ENCODE results near the gene MBD2. TPM values are rescaled to one million over a fixed set of nuclear protein-coding genes. Genes with fewer than 3 reads are reported as not detected.

The MBD2 gene
- total and polyA plus RNA-seq, 5 donors = 27.3 to 68.2 (median 55.8) TPM

DNA sequence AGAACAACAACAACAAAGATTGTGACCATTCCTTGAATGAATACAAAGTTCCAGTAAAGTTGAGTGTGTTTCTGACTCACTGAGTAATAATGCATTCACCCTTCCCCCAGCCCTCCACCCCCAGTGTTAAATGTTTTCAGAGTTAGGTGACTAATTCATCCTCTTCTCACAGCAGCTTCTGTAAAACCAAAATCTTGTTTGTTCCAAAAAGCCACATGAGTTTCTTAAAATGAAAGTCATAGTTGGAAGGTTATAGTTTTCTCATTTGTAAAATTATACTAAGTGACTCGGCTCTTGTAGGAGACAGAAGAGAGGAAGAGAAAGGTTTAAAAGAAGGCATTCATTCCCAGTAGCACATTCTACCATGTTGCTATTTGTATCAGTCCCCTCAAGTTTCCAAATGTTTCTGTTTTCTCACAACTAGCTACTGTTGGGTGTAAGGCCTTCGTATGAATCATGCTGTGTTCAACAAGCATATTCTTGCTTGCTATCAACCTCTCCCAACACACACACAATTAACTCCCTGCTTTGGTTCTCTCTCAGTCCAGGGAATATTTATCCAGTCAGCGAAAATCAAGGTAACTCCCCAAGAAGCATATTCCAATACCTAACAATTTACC is 75.3 kb downstream of the MBD2 start:
- 80% methylated on average over 3 of the region's 3 CpGs for WGBS
- DNase-seq = peak in 1 of 3 donors; percentile 29
- Histone ChIP-seq H3K27ac (ENCODE audit: low read length) (no peak overlapping the region), H3K9me3 (ENCODE audit: control insufficient read depth, low read length) (no peaks in the 10 kb centered on the region), H3K4me3 (ENCODE audit: low read length) (no peak overlapping the region), H3K4me1 (ENCODE audit: control insufficient read depth, insufficient read depth, low read length) (peaks cover 2% of the 10 kb centered on the region), H3K27me3 (ENCODE audit: control insufficient read depth, insufficient read depth) (no peaks in the 10 kb centered on the region)
- intact Hi-C loops (cut with DNase I) = no loop called here
- ATAC-seq = peak in 1 of 2 donors; percentile 83

DNA sequence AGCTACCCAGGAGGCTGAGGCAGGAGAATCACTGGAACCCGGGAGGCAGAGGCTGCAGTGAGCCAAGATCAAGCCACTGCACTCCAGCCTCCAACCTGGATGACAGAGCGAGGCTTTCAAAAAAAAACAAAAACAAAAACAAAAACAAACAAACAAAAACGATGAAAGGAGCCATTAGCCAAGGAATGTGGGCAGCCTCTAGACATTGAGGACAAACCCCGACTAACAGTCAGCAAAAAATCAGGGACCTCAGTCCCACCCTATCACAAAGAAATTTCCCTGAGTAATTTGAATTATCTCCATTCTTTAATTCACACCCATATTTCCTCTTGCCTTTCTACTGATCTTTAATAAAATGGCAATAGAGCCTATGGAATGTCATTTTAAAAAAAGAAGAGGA is 75.8 kb downstream of the MBD2 start:
- Histone ChIP-seq H3K4me1 (ENCODE audit: control insufficient read depth, insufficient read depth, low read length) (peaks cover 2% of the 10 kb centered on the region), H3K4me3 (ENCODE audit: low read length) (no peak overlapping the region), H3K27me3 (ENCODE audit: control insufficient read depth, insufficient read depth) (no peaks in the 10 kb centered on the region), H3K27ac (ENCODE audit: low read length) (no peak overlapping the region), H3K9me3 (ENCODE audit: control insufficient read depth, low read length) (no peaks in the 10 kb centered on the region)
- no peak for ATAC-seq
- no peak for DNase-seq
- intact Hi-C loops (cut with DNase I) = no loop called here
- WGBS = 85% methylated on average over 4 of the region's 4 CpGs

DNA sequence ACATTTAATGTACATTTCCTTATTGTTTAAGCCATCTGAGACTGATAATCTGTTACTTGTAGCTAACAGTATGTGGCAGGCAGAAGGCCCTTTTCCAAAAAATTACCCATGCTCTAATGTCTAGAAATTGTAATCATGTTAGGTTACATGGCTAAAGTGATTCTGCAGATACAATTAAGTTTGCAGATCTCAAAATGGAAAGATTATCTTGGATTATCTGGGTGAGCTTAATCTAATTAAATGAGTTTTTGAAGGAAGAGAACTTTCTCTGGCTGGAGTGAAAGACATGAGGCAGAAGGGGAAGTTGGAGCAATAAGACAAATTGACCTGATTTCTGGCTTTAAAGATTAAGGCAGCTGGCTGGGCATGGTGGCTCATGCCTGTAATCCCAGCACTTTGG is 76.3 kb downstream of the MBD2 start:
- Histone ChIP-seq H3K27ac (ENCODE audit: low read length) (no peak overlapping the region), H3K4me1 (ENCODE audit: control insufficient read depth, insufficient read depth, low read length) (no peaks in the 10 kb centered on the region), H3K9me3 (ENCODE audit: control insufficient read depth, low read length) (no peaks in the 10 kb centered on the region), H3K27me3 (ENCODE audit: control insufficient read depth, insufficient read depth) (no peaks in the 10 kb centered on the region), H3K4me3 (ENCODE audit: low read length) (no peak overlapping the region)
- DNase-seq = no peak
- intact Hi-C loops (cut with DNase I) = no loop called here
- ATAC-seq = no peak

DNA sequence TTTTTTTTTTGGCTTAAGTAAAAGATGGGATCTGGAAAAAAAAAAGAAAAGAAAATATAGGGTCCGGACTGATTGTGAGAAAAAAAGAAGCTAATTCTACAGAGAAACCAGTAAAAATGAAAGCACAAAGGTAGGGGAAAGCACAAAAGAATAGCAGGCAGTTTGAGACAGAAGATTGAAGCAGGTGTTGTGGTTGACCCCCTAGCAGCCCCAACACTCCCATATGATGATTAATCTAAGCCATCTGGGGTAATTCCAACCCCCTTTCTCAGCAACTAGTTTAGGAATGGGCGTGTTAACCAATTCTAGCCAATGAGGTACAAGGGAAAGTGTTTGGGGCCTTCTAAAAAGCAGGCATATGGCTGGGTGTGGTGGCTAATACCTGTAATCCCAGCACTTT is 77.0 kb downstream of the MBD2 start:
- H3K9me3 ChIP-seq (ENCODE audit: control insufficient read depth, low read length) = no peaks in the 10 kb centered on the region
- ATAC-seq (no peak), DNase-seq (no peak)
- H3K4me1 ChIP-seq (ENCODE audit: control insufficient read depth, insufficient read depth, low read length) = no peaks in the 10 kb centered on the region
- H3K4me3 ChIP-seq (ENCODE audit: low read length) = no peak overlapping the region
- H3K27ac ChIP-seq (ENCODE audit: low read length) = no peak overlapping the region
- 89% methylated on average over 2 of the region's 2 CpGs for WGBS
- intact Hi-C loops (cut with DNase I) = no loop called here
- H3K27me3 ChIP-seq (ENCODE audit: control insufficient read depth, insufficient read depth) = no peaks in the 10 kb centered on the region

DNA sequence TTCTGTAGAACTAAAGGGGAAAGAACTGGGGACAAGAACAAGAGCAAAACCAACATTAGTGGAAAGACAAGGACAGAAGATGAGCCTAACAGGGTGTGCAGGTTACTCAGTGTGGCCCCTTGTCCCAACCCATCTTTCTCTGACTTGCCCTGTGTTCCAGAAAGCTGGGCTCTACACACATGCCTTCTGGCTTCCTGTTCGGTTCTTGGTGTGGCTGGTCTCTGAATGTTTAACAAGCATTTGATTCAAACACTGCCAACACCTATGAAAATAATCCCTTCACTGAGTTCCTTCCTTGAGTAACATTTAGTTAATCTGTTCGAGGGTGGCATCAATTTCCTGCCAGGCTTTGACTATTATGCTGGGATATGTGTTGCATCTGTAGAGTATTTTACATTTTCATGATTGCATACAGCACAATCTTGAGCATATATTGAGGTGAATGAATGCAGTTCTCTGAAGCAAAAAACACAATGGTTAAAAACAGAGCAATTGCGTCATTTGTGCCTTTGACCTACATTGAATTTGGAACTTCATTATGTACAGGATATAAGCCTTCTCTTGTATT is 83.3 kb downstream of the MBD2 start:
- no peak overlapping the region for H3K27ac ChIP-seq (ENCODE audit: low read length)
- ATAC-seq (no peak), DNase-seq (no peak)
- no peaks in the 10 kb centered on the region for H3K27me3 ChIP-seq (ENCODE audit: control insufficient read depth, insufficient read depth)
- no peak overlapping the region for H3K4me3 ChIP-seq (ENCODE audit: low read length)
- no peaks in the 10 kb centered on the region for H3K4me1 ChIP-seq (ENCODE audit: control insufficient read depth, insufficient read depth, low read length)
- intact Hi-C loops (cut with DNase I) = no loop called here
- 91% methylated on average over 3 of the region's 3 CpGs for WGBS
- H3K9me3 ChIP-seq (ENCODE audit: control insufficient read depth, low read length) = no peaks in the 10 kb centered on the region

DNA sequence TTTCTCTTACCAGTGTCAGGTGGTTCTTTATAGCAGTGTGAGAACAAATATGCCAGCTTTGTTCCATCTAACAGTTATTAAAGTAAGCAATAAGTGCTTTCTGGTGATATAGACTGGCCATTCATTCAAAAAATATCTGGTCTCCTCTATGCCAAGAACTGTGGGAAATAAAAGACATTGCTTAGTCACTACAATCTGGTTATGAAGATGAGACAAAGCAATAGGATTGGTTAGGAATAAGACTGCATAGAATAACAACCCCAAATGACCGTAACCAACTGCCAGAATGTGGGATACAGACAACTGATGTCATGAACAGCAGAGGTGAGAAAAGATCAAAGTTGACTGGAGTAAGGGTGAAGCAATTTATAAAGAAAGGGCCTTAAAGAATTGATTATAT is 83.8 kb downstream of the MBD2 start:
- Histone ChIP-seq H3K9me3 (ENCODE audit: control insufficient read depth, low read length) (no peaks in the 10 kb centered on the region), H3K27me3 (ENCODE audit: control insufficient read depth, insufficient read depth) (no peaks in the 10 kb centered on the region), H3K27ac (ENCODE audit: low read length) (no peak overlapping the region), H3K4me3 (ENCODE audit: low read length) (no peak overlapping the region), H3K4me1 (ENCODE audit: control insufficient read depth, insufficient read depth, low read length) (no peaks in the 10 kb centered on the region)
- 42% methylated on average over 1 of the region's 1 CpG for WGBS
- DNase-seq (no peak), ATAC-seq (no peak)
- intact Hi-C loops (cut with DNase I) = no loop called here

DNA sequence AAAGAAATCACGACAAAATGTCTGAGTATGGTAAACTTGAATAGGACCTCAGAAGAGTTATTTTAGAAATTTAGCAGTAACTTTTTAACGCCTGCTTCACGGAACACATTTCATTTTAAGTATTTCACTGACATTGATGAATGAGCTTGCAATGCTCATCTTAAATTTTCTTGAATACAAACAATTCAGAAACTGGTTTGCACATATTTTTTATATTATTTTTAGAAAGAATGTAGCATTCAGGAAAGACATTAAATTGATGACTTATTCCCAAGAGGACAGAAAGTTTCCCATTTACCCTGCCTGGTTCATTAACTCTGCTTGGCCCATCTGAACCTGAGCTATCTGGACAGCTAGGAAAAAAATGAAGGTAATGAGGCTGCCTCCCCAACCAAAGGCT is 89.3 kb downstream of the MBD2 start:
- intact Hi-C loops (cut with DNase I) = no loop called here
- WGBS = 94% methylated on average over 3 of the region's 3 CpGs

DNA sequence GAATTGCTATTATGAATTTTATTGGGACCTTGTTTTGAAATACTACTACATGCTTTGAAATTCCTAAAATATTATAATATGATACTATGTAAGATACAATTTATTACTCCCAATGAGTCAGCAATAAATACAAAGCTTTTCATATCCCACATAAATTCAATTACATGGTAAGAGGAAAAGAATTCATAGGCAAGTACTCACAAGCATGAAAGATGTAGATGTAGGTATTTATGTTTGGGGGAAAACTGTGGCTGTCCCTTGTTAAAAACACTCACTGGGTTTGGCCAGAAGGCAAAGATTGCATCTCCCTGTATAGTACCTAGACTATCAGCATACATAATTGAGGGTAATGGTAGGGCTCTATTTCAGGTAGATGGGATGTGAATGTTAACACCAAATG is 90.4 kb downstream of the MBD2 start:
- H3K9me3 ChIP-seq (ENCODE audit: control insufficient read depth, low read length) = no peaks in the 10 kb centered on the region
- ATAC-seq (no peak), DNase-seq (no peak)
- H3K4me3 ChIP-seq (ENCODE audit: low read length) = no peak overlapping the region
- intact Hi-C loops (cut with DNase I) = no loop called here
- no peaks in the 10 kb centered on the region for H3K4me1 ChIP-seq (ENCODE audit: control insufficient read depth, insufficient read depth, low read length)
- no peaks in the 10 kb centered on the region for H3K27me3 ChIP-seq (ENCODE audit: control insufficient read depth, insufficient read depth)
- H3K27ac ChIP-seq (ENCODE audit: low read length) = no peak overlapping the region

More for the DNA sequence above, 89.3 kb downstream of the MBD2 start:
- no peaks in the 10 kb centered on the region for H3K27me3 ChIP-seq (ENCODE audit: control insufficient read depth, insufficient read depth)
- no peaks in the 10 kb centered on the region for H3K9me3 ChIP-seq (ENCODE audit: control insufficient read depth, low read length)
- H3K27ac ChIP-seq (ENCODE audit: low read length) = no peak overlapping the region
- DNase-seq (no peak), ATAC-seq (no peak)
- no peaks in the 10 kb centered on the region for H3K4me1 ChIP-seq (ENCODE audit: control insufficient read depth, insufficient read depth, low read length)
- H3K4me3 ChIP-seq (ENCODE audit: low read length) = no peak overlapping the region

DNA sequence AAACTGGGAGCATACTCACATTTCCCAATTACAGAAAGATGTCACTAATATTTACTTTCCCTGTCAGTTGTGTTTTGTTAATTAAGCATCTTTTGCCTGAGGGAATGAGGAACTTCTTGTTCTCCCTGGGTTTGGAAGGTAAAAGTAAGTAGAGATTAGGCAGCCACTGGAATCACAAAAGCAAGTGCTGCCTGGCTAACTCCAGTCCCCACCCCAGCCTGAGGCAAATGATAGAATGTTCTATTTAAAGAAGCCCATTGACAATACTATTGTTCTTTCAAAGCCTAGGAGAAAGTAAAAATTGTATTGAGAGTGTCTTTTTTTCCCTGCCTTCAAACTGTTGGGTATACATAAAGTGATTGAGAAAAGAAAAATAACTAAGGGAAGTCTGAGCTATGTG is 93.8 kb downstream of the MBD2 start:
- no peak overlapping the region for H3K27ac ChIP-seq (ENCODE audit: low read length)
- no peaks in the 10 kb centered on the region for H3K27me3 ChIP-seq (ENCODE audit: control insufficient read depth, insufficient read depth)
- H3K9me3 ChIP-seq (ENCODE audit: control insufficient read depth, low read length) = no peaks in the 10 kb centered on the region
- ATAC-seq = no peak
- no peak for DNase-seq
- H3K4me3 ChIP-seq (ENCODE audit: low read length) = no peak overlapping the region
- intact Hi-C loops (cut with DNase I) = no loop called here
- no peaks in the 10 kb centered on the region for H3K4me1 ChIP-seq (ENCODE audit: control insufficient read depth, insufficient read depth, low read length)

DNA sequence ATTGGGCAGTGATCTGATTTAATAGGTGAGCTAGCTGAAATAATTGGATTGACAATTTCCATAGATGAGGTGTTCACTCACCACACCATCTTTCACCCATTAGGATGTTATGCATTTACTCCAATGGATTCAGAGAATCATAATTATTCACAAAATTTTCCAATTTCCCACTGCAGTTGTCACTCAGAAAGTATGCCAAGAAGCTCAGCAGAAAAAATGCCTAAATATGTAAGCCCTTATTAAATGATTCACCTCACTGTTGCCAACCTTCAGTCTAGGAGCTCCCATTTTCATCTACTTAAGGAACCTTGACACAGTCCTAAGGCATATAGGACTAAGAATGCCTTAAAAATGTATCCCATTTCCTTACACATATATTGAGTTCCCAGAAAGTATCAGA is 94.3 kb downstream of the MBD2 start:
- intact Hi-C loops (cut with DNase I) = no loop called here
- DNase-seq = no peak
- no peaks in the 10 kb centered on the region for H3K9me3 ChIP-seq (ENCODE audit: control insufficient read depth, low read length)

DNA sequence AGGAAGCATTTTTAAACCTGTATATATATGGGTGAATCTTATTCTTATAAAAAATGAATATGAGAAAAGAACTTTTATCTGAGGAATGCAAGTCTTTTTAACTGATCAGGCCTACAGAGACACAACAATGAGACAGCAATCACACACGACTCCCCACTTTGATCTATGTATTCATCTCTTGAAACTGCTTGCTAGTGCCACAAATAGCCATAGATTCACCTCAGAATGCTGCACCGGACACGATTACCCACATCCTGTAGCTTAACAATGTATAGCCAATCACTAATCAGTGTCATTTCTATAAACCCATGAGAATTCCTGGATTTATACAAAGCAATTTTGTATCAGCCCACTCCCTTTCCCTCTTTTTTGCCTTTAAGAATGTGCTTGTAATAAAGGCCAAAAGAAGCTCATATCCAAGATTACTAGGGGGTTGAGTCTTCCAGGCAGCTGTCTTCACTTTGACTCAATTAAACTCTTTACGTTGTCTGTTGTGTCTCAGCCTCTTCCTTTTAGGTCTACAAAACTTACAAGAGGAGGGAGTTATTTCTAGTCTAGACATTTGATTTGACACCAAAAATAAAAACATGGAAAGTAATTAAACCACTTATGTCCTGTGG is 94.9 kb downstream of the MBD2 start:
- no peak for DNase-seq
- H3K4me3 ChIP-seq (ENCODE audit: low read length) = no peak overlapping the region
- no peaks in the 10 kb centered on the region for H3K4me1 ChIP-seq (ENCODE audit: control insufficient read depth, insufficient read depth, low read length)
- WGBS = 69% methylated on average over 4 of the region's 4 CpGs
- intact Hi-C loops (cut with DNase I) = loop anchor here in 1 of 4 donors (5.0 kb wide), 1 partner anchor 432 kb away; no protein-coding TSS in a partner anchor
- no peak for ATAC-seq
- no peaks in the 10 kb centered on the region for H3K9me3 ChIP-seq (ENCODE audit: control insufficient read depth, low read length)
- H3K27me3 ChIP-seq (ENCODE audit: control insufficient read depth, insufficient read depth) = no peaks in the 10 kb centered on the region
- no peak overlapping the region for H3K27ac ChIP-seq (ENCODE audit: low read length)

More for the DNA sequence above, 94.3 kb downstream of the MBD2 start:
- H3K27me3 ChIP-seq (ENCODE audit: control insufficient read depth, insufficient read depth) = no peaks in the 10 kb centered on the region
- ATAC-seq = no peak
- no peak overlapping the region for H3K4me3 ChIP-seq (ENCODE audit: low read length)
- no peaks in the 10 kb centered on the region for H3K4me1 ChIP-seq (ENCODE audit: control insufficient read depth, insufficient read depth, low read length)
- no peak overlapping the region for H3K27ac ChIP-seq (ENCODE audit: low read length)
